Lower leg skin (tissue), 4 donors: ENCODE data around the gene NFASC. TPM values are rescaled to one million over a fixed set of nuclear protein-coding genes. Genes with fewer than 3 reads are reported as not detected.

Source experiments
- DNase-seq, 2 donors: peaks; one replicate each; pipeline ENCODE4 v3.0.0-alpha.2; 2019; ENCODE audit warnings: low spot score in 2 of 2
- H3K4me3 ChIP-seq: fragments of 200-600 bp; sonication (generic); 2 replicates; pipeline ENCODE4 v1.5.1; 2017; ENCODE audit warnings: mild to moderate bottlenecking, low read depth; ENCODE audit not compliant: poor library complexity, severe bottlenecking
- CTCF ChIP-seq, 3 donors: fragments of 450-650 bp; IDR thresholded peaks; one replicate each; pipeline ENCODE4 v1.5.1; 2016; ENCODE audit warnings: antibody characterized with exemption in 3 of 3, mild to moderate bottlenecking in 3 of 3, moderate library complexity in 2 of 3
- POLR2A ChIP-seq, 2 donors: fragments of 450-650 bp; IDR thresholded peaks; one replicate each; pipeline ENCODE4 v1.6.1; 2016 to 2017; ENCODE audit warnings: antibody characterized with exemption in 2 of 2, mild to moderate bottlenecking in 1 of 2, moderate library complexity in 1 of 2
- WGBS, 2 donors: methylation state at CpG; one replicate each; pipeline ENCODE4 v1.1.5; 2018; 5-methylcytosine and 5-hydroxymethylcytosine counted together
- intact Hi-C: fragments of 100-400 bp; cut with DNase I; formaldehyde crosslinking; loops from one replicate; pipeline ENCODE4 v1.15.0; 2023; ENCODE audit warnings: low total_unique reads
- total RNA-seq, 4 donors: library from RNA; depleted of rRNA; stranded (reverse); fragments of >200 nt; gene quantifications; one replicate each; pipeline ENCODE4 v1.1.0, GENCODE V29; 2016

The NFASC gene
- total RNA-seq, 4 donors from 2014 or later: 10.2 to 17.2 (median 14.2) TPM

GRCh38 chr1:205045146-205045545, 174.5 kb downstream of the NFASC start:
- intact Hi-C loops: no loop called here
- no peak overlapping the region for H3K4me3 ChIP-seq
- 29 to 36% methylated on average over 11 of the region's 11 CpGs for WGBS, 2 donors
- TF ChIP-seq CTCF (IDR thresholded peaks at IDR 0.05) (no peak), POLR2A (IDR thresholded peaks at IDR 0.05) (no peak)
- DNase-seq: no peak

DNA sequence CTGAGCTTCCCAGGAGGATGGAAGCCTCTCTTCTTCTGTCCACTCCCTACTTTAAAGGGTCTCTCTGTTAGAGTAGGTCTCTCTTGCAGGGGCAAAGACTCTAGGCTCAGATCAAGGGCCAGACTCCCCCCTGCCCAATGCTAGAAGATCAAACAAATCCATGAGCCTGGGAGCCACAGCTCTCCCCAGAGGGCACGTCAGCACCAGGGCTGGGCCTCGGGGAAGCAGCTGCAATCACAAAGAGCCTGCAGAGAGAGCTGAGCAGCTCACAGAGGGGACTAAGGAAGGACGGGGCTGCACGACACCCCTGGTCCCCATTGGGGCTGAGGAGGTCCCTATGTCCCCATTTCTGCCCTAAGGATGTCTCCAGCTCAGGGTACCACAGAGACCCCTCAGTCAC, 176.2 kb downstream of the NFASC start:
- no peak for DNase-seq
- intact Hi-C loops: no loop called here
- 48 to 100% methylated on average over 2 to 4 of the region's 4 CpGs for WGBS, 2 donors
- TF ChIP-seq CTCF (IDR thresholded peaks at IDR 0.05): no peak
- no peak for TF ChIP-seq POLR2A (IDR thresholded peaks at IDR 0.05)
- no peak overlapping the region for H3K4me3 ChIP-seq

GRCh38 chr1:205047764-205048231, 177.1 kb downstream of the NFASC start:
- H3K4me3 ChIP-seq: no peak overlapping the region
- intact Hi-C loops: no loop called here
- TF ChIP-seq POLR2A (IDR thresholded peaks at IDR 0.05) (no peak), CTCF (IDR thresholded peaks at IDR 0.05) (no peak)
- DNase-seq: no peak
- 71 to 74% methylated on average over 5 of the region's 5 CpGs for WGBS, 2 donors

- intact Hi-C loops: no loop called here
- no peak for DNase-seq
- WGBS, 2 donors: 73 to 79% methylated on average over 9 of the region's 9 CpGs
- TF ChIP-seq POLR2A (IDR thresholded peaks at IDR 0.05) (no peak), CTCF (IDR thresholded peaks at IDR 0.05) (no peak)
- no peak overlapping the region for H3K4me3 ChIP-seq
Observed at GRCh38 chr1:205048382-205048781, 177.7 kb downstream of the NFASC start.

DNA sequence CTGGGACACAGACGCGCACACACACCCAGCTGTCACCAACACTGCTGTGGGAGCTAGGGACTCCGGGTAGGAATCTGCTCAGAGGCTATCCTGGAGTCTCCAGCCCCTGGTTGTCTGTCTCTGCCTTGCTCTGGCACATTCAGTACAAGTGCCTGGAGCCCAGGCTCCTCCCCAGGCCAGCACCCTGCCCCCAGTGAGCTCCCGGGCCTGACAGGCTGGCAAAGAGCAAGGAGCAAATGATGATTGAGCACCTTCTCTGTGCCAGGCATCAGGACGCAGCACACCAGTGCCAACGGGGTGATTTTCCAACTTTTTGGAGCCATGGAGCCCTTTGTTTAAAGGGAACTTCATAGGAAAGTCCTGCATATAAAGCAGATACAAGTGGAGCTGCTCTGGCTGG, 178.8 kb downstream of the NFASC start:
- TF ChIP-seq CTCF (IDR thresholded peaks at IDR 0.05) (no peak), POLR2A (IDR thresholded peaks at IDR 0.05) (no peak)
- DNase-seq: no peak
- intact Hi-C loops: no loop called here
- WGBS, 2 donors: 53 to 66% methylated on average over 6 of the region's 6 CpGs
- H3K4me3 ChIP-seq: no peak overlapping the region

- TF ChIP-seq POLR2A (IDR thresholded peaks at IDR 0.05) (no peak), CTCF (IDR thresholded peaks at IDR 0.05) (no peak)
- no peak overlapping the region for H3K4me3 ChIP-seq
- no peak for DNase-seq
- WGBS, 2 donors: 70 to 81% methylated on average over 11 of the region's 11 CpGs
- intact Hi-C loops: no loop called here
Observed at GRCh38 chr1:205052690-205053089, 182.0 kb downstream of the NFASC start.
